ENCODE data around the gene NEGR1. TPM values are rescaled to one million over a fixed set of nuclear protein-coding genes. Genes with fewer than 3 reads are reported as not detected.

NEGR1 gene
- total RNA-seq, 1 donor = 20.7 TPM

DNA sequence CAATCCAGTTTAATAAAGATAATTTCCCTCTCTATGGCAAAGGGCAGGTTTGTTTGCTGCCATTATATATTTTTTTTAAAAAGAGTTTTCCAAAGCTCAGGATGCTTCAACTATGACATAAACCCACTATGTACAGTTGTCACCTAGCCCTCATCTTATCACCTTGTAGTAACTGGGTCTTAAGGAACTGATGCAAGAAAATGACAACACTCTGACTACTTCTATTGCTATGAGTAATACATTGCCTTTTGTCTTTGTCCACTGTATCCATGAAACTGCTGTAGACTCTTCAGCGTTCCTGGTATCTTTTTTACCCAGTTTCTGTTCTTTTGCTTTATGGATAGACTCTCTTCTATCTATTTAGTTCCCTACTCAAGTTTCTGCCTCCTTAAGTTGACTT is 586.5 kb downstream of the NEGR1 start:
- H3K4me3 ChIP-seq (ENCODE audit: low read depth, low read length) = no peak overlapping the region
- peak; percentile 42 for DNase-seq (ENCODE audit: low read depth)
- no peak for TF ChIP-seq CTCF (IDR thresholded peaks at IDR 0.05; ENCODE audit: insufficient read depth, low read length)

DNA sequence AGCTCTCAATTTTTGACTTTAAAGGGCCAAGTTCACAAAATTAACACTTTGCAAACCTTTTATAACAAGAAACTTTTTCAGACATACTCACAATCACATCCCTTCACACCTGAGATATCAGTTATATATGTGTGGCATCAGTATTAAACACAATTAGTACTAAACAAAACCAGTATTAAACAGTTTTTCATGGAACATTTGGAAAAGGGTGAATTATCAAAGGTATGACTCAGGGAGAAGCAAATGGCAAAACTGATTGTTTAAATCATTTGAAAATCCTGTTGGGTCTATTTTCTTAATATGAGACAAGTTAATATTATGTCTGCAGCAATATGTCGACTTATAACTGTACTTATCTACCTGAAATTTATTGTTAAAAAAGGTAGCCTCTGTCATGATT is 587.3 kb downstream of the NEGR1 start:
- no peak for TF ChIP-seq CTCF (IDR thresholded peaks at IDR 0.05; ENCODE audit: insufficient read depth, low read length)
- DNase-seq (ENCODE audit: low read depth) = no peak
- no peak overlapping the region for H3K4me3 ChIP-seq (ENCODE audit: low read depth, low read length)

- DNase-seq (ENCODE audit: low read depth) = no peak
- no peak for TF ChIP-seq CTCF (IDR thresholded peaks at IDR 0.05; ENCODE audit: insufficient read depth, low read length)
- no peak overlapping the region for H3K4me3 ChIP-seq (ENCODE audit: low read depth, low read length)
Measured at GRCh38 chr1:71693581-71693980, 588.8 kb downstream of the NEGR1 start.

DNA sequence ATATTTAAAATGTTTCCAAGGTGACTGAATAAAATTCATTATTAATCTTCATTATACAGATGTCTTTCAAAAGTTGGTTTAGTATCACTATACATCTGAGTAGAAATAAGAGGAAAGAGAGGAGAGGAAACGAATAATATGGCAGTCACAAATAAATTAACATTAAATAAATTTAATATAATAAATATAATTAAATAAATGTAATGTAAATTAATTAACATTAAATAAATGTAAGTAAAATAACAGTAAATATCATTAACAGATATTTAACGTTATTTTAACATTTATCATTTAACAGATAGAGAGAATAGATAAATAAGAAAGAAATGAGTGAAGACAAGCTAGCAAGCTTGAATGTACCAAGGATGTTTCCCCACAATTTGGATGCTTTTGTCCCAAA is 592.7 kb downstream of the NEGR1 start:
- no peak overlapping the region for H3K4me3 ChIP-seq (ENCODE audit: low read depth, low read length)
- DNase-seq (ENCODE audit: low read depth) = no peak
- TF ChIP-seq CTCF (IDR thresholded peaks at IDR 0.05; ENCODE audit: insufficient read depth, low read length) = no peak

- no peak for DNase-seq (ENCODE audit: low read depth)
- no peak overlapping the region for H3K4me3 ChIP-seq (ENCODE audit: low read depth, low read length)
- no peak for TF ChIP-seq CTCF (IDR thresholded peaks at IDR 0.05; ENCODE audit: insufficient read depth, low read length)
Measured at GRCh38 chr1:71687376-71687775, 595.0 kb downstream of the NEGR1 start.

DNA sequence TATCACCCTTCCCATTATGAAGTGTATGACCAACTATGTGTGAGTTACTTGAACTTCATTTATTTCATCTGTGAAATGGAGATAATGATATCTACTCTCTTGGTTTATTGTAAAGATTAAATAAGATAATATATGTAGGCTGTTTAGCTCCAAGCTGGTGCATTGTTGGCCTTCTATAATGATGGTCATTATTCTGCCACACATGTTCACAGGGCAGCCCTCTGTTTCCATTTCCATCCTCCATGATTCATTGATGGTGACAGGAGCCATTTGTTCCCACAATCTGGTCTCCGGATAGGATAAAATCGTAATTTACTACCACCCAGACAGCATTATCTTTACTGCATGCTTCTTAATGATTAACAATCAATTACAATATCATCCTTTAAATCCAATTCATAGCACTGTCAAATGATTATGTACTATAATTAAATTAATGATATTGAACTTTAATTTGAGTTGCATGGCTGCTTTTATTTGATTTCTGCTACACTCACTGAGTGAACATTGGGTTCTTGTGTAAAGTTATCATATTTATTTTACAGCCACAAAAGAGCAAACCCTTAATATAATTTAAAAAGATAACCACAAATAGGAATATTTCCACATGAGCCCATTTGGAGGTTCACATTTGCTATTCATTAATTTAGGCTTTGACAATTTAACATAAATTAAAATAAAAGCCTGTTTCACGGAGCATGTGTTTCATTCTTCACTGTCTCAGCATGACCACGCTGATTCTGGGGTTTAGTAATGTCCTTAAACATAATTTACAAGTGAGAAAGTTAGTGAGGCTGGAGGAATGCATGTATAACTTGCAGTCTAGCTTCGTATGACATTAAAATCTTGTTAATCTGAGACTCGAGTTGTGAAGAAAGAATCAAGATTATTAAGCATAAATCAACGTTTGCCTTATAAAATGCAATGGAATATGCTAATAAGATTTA is 605.1 kb downstream of the NEGR1 start:
- TF ChIP-seq CTCF (IDR thresholded peaks at IDR 0.05; ENCODE audit: insufficient read depth, low read length) = no peak
- H3K4me3 ChIP-seq (ENCODE audit: low read depth, low read length) = no peak overlapping the region
- DNase-seq (ENCODE audit: low read depth) = no peak

Data from fibroblast of the aortic adventitia (primary cell).